Activated CD8-positive, alpha-beta memory T cell treated with anti-CD3 and anti-CD28 coated beads, Interleukin-2, amount 50 U/mL, for 48 hours (primary cell): Measurements from ENCODE around the gene POLR3G.

Experiments
- DNase-seq: peaks from one replicate; pipeline ENCODE4 v3.0.0-alpha.2; 2020

The POLR3G gene

GRCh38 chr5:90474235-90475107 lies at the start of gene POLR3G, which contains the start of gene MBLAC2:
Gene POLR3G, plus strand, starts transcription at chr5:90474864. Its CDS starts 10,704 bp downstream, at chr5:90485568.
Gene MBLAC2, minus strand, starts transcription at chr5:90474771. Its CDS starts 479 bp downstream, at chr5:90474292.
- peak; percentile 93 for DNase-seq

GRCh38 chr5:90434116-90434714 lies 40.4 kb upstream of the POLR3G start:
- peak; percentile 64 for DNase-seq

- DNase-seq, result no peak
These were observed 37.0 kb upstream of the POLR3G start for GRCh38 chr5:90437663-90438062.

GRCh38 chr5:90438100-90438499 lies 36.6 kb upstream of the POLR3G start:
- DNase-seq, result no peak

- DNase-seq, result no peak
These were observed 34.0 kb upstream of the POLR3G start for GRCh38 chr5:90440644-90441043.

GRCh38 chr5:90446961-90447360 lies 27.7 kb upstream of the POLR3G start:
- DNase-seq, result no peak

GRCh38 chr5:90461288-90461687 lies 13.4 kb upstream of the POLR3G start:
- DNase-seq, result no peak

- no peak for DNase-seq
These were observed 1.8 kb upstream of the POLR3G start for GRCh38 chr5:90472783-90473395.

GRCh38 chr5:90473396-90474234 lies 1.0 kb upstream of the POLR3G start:
- no peak for DNase-seq

GRCh38 chr5:90475436-90475980 lies 844 bp downstream of the POLR3G start:
- DNase-seq, result no peak

GRCh38 chr5:90476391-90476790 lies 1.7 kb downstream of the POLR3G start:
- DNase-seq, result no peak

- DNase-seq, result no peak
These were observed 2.4 kb downstream of the POLR3G start for GRCh38 chr5:90477073-90477472.

GRCh38 chr5:90477621-90478215 lies 3.1 kb downstream of the POLR3G start:
- DNase-seq, result no peak

- no peak for DNase-seq
These were observed 5.1 kb downstream of the POLR3G start for GRCh38 chr5:90479611-90480385.

- DNase-seq, result no peak
These were observed 6.0 kb downstream of the POLR3G start for GRCh38 chr5:90480699-90481098.

- no peak for DNase-seq
These were observed 8.5 kb downstream of the POLR3G start for GRCh38 chr5:90483206-90483605.

- DNase-seq, result no peak
These were observed 9.9 kb downstream of the POLR3G start for GRCh38 chr5:90484540-90484939.

GRCh38 chr5:90488791-90489190 lies 14.1 kb downstream of the POLR3G start:
- no peak for DNase-seq

GRCh38 chr5:90494043-90494442 lies 19.4 kb downstream of the POLR3G start:
- no peak for DNase-seq

- DNase-seq, result no peak
These were observed 20.5 kb downstream of the POLR3G start for GRCh38 chr5:90495146-90495545.

- DNase-seq, result no peak
These were observed 28.9 kb downstream of the POLR3G start for GRCh38 chr5:90503596-90503995.
